Measurements from ENCODE around the gene PROZ.

DNA sequence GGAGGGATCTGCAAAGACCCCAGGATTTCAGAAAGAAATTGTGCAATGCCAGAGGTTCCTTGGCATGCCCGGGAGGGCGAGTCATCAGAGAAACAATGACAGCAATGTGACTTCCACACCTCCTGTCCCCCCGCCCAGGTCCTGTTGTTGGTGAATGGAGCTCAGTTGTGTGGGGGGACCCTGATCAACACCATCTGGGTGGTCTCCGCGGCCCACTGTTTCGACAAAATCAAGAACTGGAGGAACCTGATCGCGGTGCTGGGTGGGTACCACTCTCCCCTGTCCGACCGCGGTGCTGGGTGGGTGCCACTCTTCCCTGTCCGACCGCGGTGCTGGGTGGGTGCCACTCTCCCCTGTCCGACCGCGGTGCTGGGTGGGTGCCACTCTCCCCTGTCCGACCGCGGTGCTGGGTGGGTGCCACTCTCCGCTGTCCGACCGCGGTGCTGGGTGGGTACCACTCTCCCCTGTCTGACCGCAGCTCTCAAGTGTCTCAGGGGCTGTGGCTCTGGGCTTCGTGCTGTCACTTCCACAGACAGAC is 41.0 kb upstream of the PROZ start:
- TF ChIP-seq, protein P1, sequence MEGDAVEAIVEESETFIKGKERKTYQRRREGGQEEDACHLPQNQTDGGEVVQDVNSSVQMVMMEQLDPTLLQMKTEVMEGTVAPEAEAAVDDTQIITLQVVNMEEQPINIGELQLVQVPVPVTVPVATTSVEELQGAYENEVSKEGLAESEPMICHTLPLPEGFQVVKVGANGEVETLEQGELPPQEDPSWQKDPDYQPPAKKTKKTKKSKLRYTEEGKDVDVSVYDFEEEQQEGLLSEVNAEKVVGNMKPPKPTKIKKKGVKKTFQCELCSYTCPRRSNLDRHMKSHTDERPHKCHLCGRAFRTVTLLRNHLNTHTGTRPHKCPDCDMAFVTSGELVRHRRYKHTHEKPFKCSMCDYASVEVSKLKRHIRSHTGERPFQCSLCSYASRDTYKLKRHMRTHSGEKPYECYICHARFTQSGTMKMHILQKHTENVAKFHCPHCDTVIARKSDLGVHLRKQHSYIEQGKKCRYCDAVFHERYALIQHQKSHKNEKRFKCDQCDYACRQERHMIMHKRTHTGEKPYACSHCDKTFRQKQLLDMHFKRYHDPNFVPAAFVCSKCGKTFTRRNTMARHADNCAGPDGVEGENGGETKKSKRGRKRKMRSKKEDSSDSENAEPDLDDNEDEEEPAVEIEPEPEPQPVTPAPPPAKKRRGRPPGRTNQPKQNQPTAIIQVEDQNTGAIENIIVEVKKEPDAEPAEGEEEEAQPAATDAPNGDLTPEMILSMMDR (IDR thresholded peaks at IDR 0.05 in 2 of 3, conservative IDR thresholded peaks at IDR 0.05 in 1 of 3; ENCODE audit: borderline replicate concordance in 1 of 3, insufficient read depth in 1 of 3, low read depth in 2 of 3, low read length in 2 of 3), result no peak
- no peak for TF ChIP-seq EZH2phosphoT487 (IDR thresholded peaks at IDR 0.05; ENCODE audit: borderline replicate concordance)
- TF ChIP-seq, protein P2, sequence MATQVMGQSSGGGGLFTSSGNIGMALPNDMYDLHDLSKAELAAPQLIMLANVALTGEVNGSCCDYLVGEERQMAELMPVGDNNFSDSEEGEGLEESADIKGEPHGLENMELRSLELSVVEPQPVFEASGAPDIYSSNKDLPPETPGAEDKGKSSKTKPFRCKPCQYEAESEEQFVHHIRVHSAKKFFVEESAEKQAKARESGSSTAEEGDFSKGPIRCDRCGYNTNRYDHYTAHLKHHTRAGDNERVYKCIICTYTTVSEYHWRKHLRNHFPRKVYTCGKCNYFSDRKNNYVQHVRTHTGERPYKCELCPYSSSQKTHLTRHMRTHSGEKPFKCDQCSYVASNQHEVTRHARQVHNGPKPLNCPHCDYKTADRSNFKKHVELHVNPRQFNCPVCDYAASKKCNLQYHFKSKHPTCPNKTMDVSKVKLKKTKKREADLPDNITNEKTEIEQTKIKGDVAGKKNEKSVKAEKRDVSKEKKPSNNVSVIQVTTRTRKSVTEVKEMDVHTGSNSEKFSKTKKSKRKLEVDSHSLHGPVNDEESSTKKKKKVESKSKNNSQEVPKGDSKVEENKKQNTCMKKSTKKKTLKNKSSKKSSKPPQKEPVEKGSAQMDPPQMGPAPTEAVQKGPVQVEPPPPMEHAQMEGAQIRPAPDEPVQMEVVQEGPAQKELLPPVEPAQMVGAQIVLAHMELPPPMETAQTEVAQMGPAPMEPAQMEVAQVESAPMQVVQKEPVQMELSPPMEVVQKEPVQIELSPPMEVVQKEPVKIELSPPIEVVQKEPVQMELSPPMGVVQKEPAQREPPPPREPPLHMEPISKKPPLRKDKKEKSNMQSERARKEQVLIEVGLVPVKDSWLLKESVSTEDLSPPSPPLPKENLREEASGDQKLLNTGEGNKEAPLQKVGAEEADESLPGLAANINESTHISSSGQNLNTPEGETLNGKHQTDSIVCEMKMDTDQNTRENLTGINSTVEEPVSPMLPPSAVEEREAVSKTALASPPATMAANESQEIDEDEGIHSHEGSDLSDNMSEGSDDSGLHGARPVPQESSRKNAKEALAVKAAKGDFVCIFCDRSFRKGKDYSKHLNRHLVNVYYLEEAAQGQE (IDR thresholded peaks at IDR 0.05; ENCODE audit: low read depth), result no peak
- no peak for TF ChIP-seq POLR2A (IDR thresholded peaks at IDR 0.05; ENCODE audit: borderline replicate concordance, extremely low read depth, insufficient read depth, insufficient read length)
- TF ChIP-seq ZFX (IDR thresholded peaks at IDR 0.05), result no peak
- TF ChIP-seq EZH2 (IDR thresholded peaks at IDR 0.05), result no peak
- no peak for TF ChIP-seq YY1 (IDR thresholded peaks at IDR 0.05; ENCODE audit: extremely low read depth, insufficient replicate concordance, low read depth, low read length)

Measured in HCT116 (cell line).